SU-DHL-6 (cell line): ENCODE results near the gene ASCC2.

ENCODE experiments used
- CTCF ChIP-seq: fragments of 200-600 bp; sonication (generic); IDR thresholded peaks from one replicate; pipeline ENCODE4 v1.5.1; 2017; ENCODE audit warnings: antibody characterized with exemption, mild to moderate bottlenecking, low read length, moderate library complexity; ENCODE audit not compliant: insufficient read depth, poor library complexity, severe bottlenecking
- EZH2phosphoT487 ChIP-seq: fragments of 200-600 bp; sonication (generic), shearing (Covaris generic); conservative IDR thresholded peaks from 2 replicates; pipeline ENCODE4 v1.6.1; 2018; ENCODE audit warnings: mild to moderate bottlenecking, antibody characterized with exemption, low read length, moderate library complexity, mixed read lengths

GRCh38 chr22:29867851-29868250 is 29.8 kb upstream of the ASCC2 start:
- TF ChIP-seq CTCF (no peak), EZH2phosphoT487 (no peak)
